GM21619 (cell line): ENCODE measurements around the gene SLC39A1.

Source experiments
- ATAC-seq: cut with Tn5 transposase; IDR thresholded peaks from one replicate; pipeline ENCODE4 v1.9.1; 2021; ENCODE audit not compliant: unreplicated experiment

Gene SLC39A1

DNA sequence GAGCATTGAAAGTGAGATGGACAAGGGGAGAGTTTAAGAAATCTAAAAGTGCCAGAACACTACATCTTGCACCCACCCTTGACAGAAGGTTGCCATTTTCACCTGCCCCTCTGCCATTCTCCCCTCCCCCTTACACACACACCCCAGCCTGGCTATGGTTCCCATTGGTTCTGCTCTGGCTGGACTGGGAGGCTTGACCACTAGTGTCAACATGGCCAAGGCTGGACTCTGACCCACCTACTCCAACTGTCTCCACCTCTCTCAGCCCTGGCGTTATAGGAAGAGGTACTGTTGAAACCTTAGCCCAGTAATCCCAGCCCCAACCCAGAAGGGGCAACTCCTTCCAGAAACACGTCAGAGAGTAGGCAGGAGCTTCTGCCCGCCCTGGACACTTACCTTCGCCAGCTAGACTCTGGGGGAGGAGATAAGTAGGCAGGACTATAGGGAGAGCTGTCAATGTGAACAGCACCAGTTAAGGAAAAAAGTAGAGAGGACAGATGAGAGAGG, 9.4 kb downstream of the SLC39A1 start:
- ATAC-seq, result no peak

DNA sequence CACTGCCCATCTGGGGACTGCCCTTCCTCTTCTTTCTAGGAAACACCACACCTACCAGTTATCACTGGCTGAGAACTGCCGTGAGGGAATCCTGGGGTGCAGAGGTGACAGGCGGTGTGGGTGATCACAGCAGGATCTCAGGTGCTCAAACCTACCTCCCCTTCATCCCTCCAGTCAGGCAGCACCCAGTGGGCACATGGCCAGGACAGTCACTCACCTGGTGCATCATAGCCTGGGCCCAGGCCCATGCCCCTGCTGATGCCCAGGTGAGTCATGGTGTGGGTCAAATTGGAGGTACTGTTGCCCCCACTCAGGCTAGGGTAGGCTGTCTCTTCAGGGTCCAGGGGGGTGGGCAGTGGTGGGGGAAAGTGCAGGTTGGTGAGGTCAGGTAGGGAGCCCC, 11.5 kb downstream of the SLC39A1 start:
- no peak for ATAC-seq

DNA sequence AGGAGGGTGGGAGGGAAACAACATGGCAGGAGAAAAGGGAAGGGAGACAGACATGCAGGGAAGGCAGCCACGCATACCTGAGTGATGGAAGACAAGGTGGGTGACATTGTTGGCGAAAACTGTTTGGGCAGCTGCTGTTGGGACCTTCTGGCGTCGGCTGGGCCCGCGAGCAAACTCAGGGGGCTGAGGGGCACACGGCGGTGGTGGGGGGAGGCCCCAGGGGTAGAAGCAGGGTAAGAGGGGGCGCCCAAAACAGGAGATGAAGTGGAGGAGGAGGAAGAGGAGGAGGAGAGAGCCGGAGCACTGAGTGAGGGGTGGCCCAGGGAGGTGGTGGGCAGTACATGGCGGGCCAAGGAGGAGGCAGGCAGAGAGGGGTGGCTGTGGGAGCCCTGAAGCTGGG, 12.2 kb downstream of the SLC39A1 start:
- ATAC-seq, result no peak

DNA sequence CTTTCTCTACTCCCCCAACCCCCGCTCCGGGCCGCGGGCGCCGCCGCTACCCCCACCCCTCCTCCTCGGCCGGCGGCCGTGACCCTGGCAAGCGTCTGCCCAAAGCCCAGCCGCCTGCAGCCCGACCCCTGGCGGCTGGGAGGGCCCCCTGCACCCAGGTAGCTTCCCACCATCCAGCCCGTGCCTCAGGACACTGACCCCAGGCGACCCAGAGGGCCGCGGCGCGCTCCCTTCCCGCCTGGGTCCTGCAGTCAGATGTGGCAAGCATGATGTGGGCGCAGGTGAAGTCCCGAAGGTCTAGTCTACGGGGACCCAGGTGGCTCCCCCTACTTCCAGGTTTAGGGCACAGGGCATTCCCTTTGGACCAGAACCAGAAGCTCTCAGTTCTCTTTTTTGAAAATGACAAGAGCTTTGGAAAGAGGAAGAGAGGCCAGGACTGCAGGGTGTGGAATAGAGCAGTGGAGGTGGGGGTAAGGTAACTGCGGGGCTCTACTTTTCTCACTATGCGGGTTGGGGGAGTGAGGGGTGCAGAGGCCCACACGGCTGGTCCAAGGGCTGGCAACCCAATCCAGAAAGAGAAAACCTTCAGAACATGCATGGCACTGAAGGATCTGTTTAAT, 16.6 kb downstream of the SLC39A1 start, which contains the start of gene DENND4B:
DENND4B (minus strand) TSS at position 97 of the 620 bp plus-strand sequence. CDS start 2,344 bp downstream, outside the sequence.
- ATAC-seq, result peak; percentile 53

DNA sequence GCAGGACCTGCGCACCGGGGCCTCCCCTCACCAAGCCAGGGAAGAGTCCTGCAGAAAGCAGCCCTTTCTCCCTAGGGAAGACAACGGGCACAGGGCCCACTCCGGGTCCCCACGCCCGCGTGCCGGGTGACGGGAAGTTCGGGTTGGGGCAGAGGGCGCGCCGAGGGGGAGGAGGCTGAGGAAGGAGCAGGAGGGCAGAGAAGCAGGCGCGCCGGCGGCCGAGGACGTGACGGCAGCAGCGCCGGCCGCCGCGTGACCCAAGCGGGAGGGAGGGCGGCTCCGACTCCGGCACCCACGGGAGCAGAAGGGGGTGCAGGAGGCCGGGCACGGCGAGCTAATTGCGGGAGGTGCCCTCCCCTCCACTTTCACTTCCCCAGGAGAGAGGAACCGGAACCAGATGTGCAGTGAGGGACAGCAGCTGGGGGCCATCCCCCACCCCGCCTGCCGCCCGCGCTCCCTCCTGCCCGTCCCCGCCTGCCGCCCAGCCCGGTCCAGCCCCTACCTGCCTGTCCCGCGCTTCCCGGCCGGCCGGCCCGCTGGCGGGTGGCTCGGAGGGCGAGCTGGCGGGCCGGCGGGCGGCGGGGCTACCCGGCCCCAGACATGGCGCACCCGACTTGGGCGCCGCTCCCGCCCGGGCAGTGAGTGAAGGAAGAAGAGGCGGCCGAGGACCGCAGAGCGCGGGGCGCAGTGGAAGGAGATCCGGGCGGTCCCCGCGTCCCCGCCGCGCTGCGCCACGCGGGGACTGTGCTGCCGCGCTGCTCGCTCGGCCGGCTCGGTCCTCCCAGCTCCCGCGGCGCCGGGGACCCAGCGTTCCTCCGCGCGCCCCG, 17.3 kb downstream of the SLC39A1 start:
- peak; percentile 73 for ATAC-seq

DNA sequence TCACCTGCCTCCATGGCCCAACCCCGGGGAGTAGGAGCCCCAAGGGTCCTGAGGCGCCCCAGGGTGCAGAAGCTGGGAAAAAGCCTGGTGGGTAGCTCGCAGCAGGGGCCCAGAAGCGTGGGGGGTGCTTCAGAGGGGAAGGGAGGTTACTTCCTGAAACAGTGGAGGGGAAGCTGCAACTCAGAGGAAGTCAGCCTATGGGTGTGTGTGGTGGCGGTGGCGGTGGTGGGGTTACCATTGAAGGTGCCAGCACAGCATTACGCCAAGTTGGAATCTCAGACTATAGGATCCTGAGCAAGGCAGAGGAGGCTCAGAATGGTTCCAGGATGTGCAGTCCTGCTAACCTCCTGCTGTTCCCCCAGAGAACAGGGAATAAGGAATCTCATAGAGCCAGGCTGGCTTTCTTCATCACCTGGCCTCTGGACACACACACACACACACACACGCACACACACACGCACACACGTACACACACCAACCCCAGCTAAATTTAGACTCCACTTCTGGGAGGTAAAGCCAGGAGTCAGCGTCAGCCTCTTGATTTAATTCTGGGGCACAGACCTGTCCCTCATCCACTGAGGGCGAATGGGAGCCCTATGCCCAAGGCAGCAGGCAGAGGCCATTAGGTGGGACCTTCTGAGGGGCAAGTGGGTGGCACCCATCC, 18.1 kb downstream of the SLC39A1 start:
- peak; percentile 11 for ATAC-seq

DNA sequence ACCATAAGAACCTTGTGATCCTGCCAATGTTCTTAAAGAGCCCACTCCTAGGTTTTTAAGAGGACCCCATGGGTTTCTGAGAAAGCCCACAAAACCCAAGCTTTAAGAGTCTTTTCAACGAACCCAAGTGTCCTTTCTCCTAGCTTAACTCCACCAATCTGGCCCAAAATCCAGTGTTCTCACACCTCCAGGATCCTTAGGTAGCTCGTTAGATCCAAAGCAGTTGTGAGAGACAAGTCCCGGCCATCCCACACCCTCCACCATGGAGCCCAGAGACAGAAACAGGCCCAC, 18.6 kb downstream of the SLC39A1 start:
- no peak for ATAC-seq

DNA sequence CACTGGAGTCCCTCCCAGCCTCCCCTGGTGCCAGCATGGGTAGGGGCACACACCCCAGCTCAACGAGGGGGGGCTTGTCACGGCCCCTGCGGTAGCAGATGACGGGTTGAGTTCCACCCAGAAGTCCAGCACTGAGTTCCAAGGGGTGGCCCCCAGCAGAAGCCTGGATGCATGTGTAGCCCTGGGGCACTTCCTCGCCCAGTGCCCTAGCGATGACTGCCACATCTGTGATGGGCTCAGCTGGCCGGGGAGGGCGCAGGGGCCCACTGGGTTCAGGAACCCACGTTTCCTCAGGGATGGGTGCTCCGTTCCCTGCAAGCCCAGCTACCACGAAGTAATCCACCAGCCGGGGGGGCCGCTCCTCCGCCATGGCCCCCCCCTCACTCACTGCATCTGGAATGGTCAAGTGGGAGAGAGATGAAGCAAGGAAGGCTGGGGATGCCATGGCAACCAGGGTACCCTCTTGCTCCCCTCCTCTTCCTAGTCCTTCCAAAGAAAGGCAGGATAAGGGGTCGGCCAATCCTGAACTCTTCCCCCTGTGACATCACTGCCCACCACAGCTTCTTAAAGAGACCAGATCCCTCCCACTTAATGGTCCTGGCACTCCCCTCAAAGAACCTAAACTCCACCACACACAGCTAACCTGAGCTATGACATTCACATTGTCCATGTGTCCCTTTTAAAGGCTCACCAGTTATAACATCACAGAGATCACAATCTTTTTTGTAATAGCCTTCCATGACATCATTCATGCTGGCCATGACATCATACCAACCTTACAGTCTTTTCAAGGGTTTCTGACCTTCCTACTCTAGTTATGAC, 19.1 kb downstream of the SLC39A1 start:
- no peak for ATAC-seq

DNA sequence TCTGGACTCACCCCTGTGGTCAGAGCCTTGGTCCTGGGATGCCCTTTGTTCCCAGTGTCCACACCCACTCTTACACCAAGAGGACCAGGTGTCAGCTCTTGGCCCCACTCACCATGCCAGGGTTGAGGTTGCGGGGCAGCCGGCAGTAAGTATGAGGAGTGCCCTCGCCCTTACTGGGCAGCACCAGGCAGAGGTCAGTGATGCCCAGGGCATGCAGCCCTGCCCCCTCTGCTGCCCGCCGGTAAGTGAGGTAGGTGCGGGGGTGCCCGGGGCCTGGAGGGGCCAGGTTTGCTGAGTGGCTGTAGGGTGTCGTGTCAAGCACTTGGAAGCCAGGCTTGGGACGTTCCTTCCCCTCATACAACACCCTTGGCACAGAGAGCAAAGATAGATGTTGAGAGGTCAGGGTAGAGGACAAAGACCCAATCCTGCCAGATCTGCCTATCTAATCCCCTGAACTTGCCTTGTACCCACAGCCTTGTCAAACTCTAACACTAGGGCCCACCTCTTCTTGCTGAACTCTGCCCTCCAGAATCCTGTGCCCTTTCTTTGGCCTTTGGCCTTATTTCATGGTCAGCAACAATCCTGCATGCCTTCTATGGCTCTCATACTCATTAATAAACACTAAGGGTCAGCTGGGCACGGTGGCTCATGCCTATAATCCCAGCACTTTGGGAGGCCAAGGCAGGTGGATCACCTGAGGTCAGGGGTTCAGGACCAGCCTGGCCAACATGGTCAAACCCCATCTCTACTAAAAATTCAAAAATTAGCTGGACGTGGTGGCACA, 20.4 kb downstream of the SLC39A1 start:
- no peak for ATAC-seq

DNA sequence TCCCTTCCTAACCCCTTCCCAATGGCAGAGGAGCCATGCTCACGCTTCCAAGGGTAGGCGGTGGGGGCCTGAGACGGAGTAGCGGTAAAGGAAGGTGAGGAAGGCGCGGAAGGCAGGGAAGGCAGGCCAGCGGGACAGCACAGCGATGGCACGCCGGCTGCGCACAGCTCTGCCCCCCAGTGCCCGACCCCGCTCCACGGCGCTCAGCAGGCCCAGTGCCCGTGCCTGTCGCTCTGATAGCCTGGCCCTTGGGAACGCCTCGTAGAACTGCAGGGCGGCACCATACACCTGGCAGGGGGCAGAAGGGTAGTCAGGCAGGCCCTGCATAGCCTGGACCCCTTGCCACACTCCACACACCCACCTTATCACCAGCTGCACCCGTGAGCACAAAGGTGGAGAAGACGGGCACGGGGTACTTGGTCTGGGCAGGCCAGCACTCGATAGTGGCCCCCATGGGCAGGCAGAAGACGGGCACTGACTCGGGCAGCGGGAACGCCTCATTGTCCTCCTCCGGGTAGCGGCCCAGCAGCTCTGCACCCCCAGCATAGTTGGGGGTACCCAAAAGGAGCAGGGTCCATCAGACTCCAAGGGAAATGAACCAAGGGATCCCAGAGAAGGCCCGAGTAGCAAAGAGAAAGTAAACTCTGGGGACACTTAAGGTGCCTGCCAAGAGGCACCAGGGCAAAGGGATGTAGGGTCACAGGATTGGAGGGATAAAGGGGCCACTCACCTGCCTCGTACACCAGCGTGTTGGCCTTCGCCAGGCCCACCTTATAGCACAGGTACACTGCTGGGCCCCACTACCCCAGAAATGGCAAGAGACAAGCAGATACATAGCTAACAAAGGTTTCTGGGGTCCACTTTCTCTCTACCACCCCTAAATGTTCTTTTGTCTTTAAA, 21.3 kb downstream of the SLC39A1 start:
- ATAC-seq, result no peak

DNA sequence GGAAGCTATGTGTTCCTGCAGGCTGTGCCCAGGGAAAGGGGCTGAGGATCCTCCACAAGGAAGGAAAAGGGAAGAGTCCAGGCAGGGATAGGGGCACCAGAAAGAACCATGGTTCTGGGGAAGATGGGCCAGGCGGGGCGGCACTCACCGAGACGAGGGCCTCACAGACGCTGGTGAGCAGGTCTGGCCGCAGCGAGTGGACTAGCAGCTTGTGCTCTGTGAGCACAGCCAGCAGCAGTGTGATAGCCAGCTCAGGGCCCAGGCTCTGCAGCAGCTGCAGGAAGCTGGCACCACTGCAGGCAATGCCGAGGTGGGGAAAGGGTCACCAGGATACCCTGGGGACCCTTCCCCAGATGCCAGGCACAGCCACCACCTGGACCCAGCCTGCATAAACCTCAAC, 22.6 kb downstream of the SLC39A1 start:
- no peak for ATAC-seq

DNA sequence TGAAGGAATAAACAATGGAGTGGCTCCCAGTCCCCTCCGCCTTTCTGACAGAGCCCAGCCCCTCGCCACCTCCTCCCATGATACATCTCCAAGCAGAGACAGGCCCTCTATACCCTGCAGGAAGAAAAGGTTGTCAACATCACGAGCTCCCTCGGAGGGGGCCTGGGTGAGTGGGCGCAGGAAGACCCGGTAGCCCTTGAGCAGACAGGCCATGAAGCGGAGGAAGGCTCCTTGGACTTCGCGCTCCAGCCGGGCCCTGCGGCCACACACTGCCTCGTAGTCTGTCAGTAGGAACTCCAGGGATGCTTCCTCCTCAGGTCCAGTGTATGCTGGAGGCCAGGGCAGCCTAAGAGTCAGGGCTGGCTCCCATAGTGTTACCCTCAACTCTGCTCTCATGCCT, 23.9 kb downstream of the SLC39A1 start:
- no peak for ATAC-seq

DNA sequence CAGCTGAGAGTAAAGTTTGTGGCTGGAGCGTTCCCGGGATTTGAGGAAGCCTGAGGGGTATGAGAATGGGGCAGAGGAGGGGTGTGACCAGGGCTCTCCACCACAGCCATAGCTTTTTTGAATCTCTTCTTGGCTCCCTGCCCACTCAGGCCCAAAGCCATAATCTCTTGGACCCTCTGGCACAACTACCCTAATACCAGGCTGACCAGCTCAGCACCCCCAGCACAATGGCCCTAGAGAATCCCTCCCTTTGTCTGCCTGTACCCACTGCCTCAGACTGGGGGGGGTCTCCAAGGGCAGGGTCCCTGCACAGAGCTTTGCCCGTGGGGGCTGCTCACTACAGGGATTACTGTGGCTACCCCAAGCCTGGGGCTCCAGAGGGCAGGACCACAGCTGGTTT, 24.3 kb downstream of the SLC39A1 start:
- ATAC-seq, result no peak

DNA sequence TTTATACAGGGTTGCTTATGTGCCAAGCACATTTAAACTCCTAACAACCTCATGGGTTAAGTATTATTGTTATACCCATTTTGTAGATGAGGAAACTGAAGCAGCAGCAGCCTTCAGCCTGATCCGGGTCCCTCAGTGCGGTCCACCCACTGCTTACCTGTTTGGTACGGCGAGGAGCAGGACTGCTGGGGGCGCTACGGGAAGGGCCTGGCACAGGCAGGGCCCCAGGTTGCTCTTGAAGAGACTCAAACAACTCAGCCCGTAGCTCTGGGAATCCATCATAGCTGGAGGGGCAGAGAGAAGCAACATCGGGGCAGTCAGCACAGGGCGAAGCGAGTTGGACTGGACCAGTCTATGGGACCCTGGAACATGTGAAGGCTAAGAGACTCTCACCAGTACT, 26.0 kb downstream of the SLC39A1 start:
- no peak for ATAC-seq

DNA sequence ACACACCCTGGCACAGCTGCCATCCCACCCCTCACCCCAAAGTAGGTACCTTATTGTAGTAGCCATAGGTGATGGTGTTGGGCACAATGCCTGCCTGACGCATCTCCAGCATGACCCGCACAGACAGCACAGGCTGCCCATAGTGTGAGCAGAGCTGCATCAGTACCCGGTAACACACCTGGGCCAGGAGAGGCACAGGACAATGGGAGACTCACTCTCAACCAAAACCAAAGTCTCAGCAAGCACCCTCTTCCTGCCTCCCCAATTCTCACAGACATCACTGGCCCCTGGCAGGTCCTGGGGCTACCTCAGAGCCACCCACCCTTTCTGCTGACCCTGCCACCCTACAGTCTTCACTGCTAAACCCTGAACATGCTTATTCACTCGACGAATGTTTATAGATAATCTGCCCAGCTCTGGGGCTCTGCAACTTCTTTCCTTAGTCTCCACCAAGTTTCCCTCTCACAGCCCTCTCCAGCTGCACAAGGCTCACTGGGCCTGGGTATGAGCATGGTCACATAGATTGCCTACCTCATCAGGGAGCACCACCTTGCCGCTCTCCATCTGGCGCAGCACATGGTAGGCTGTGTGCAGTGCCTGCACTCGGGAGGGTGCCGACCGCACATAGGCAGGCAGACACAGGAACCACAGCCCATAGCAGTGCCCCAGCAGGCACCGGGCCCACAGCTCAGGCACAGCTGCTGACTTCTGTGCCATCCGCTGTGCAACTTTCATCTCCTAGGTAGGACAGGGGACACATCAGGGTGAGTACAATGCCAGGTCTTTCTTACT, 27.1 kb downstream of the SLC39A1 start:
- ATAC-seq, result no peak

DNA sequence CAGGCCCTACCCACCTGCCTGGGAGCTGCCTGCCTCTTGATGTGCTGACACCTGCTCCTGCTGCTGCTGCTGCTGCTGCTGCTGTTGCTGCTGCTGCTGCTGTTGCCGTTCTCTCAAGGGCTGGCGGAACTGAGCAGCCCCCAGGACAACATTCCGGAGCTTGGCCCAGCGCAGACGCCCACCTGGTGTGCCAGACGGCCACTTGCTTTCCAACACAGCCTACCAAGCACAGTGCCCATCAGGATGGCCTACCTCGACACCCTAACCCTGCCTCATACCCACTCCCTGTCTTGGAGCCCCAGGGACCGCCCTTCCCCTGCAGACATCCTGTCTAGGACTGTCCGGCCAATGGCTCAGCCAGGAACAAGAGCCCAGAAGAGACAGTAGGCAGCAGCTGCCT, 28.6 kb downstream of the SLC39A1 start:
- no peak for ATAC-seq

DNA sequence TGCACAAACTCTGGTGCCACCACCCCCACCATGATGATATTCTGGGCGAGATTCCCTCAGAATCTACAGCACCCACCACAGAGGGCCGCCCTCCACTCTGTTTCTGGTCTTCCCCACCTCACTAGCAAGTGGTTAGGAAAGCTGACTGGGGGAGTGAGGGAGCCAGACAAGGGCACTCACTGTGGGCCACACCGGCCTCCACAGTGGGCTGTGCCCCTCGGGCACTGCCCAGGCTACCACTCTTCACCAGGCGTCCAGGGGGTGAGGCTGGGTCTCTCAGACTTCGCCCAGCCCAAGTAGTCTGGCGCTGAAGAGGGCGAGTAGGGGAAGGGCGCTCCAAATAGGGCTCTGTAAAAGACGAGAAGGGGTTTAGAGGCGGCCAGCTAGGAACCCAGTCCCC, 29.4 kb downstream of the SLC39A1 start:
- ATAC-seq, result no peak

DNA sequence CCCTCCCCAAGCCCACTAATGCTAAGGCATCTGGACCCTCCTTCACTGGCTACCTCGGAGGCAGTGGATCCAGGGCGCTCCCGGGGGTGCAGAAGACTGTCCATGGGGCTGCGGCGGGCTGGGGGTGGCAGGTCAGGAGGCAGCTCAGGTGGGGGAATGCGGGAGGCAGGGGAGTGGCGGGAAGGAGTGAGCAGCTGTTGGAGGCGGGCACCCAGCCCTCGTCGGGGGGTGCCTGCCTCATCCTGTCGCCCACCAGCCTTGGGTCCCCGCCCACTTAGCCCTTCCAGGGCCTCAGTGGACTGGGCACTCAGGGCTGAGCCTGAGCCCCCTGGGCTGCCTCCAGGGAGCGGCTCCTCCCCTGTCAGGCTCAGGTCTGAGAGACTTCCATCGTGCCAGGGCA, 29.9 kb downstream of the SLC39A1 start:
- no peak for ATAC-seq
